ENCODE measurements around the gene TMEM150B. TPM values are rescaled to one million over a fixed set of nuclear protein-coding genes. Genes with fewer than 3 reads are reported as not detected.

Gene TMEM150B
- polyA plus RNA-seq, 2 donors: 0.12 TPM; not detected in 1

GRCh38 chr19:55347442-55348009, 22.4 kb upstream of the TMEM150B start:
- Histone ChIP-seq H3K4me1 (ENCODE audit: control insufficient read depth in 2 of 2, insufficient read depth in 2 of 2, low read length in 1 of 2) (peaks cover 2 to 7% of the 10 kb centered on the region in 2 donors), H3K36me3 (ENCODE audit: control insufficient read depth in 2 of 2, insufficient read depth in 2 of 2, low read length in 1 of 2) (peaks cover 0 to 10% of the 10 kb centered on the region in 2 donors), H3K27me3 (ENCODE audit: control insufficient read depth in 1 of 2, insufficient read depth in 2 of 2, low read length in 2 of 2) (peaks cover 0 to 6% of the 10 kb centered on the region in 2 donors), H3K9me3 (ENCODE audit: control insufficient read depth in 2 of 2, insufficient read depth in 1 of 2, low read depth in 1 of 2, low read length in 1 of 2) (no peaks in the 10 kb centered on the region), H3K27ac (ENCODE audit: low read depth in 2 of 2, low read length in 1 of 2) (no peak overlapping the region), H3K4me3 (ENCODE audit: low read depth in 1 of 2, low read length in 2 of 2) (no peak overlapping the region)
- WGBS, 2 donors: 79 to 85% methylated on average over 10 of the region's 10 CpGs

GRCh38 chr19:55346725-55347441, 21.7 kb upstream of the TMEM150B start:
- no peak overlapping the region for H3K27ac ChIP-seq (ENCODE audit: low read depth in 2 of 2, low read length in 1 of 2)
- H3K36me3 ChIP-seq (ENCODE audit: control insufficient read depth in 2 of 2, insufficient read depth in 2 of 2, low read length in 1 of 2): peaks cover 0 to 11% of the 10 kb centered on the region in 2 donors
- no peak overlapping the region for H3K4me3 ChIP-seq (ENCODE audit: low read depth in 1 of 2, low read length in 2 of 2)
- peaks cover 0 to 3% of the 10 kb centered on the region in 2 donors for H3K27me3 ChIP-seq (ENCODE audit: control insufficient read depth in 1 of 2, insufficient read depth in 2 of 2, low read length in 2 of 2)
- no peaks in the 10 kb centered on the region for H3K9me3 ChIP-seq (ENCODE audit: control insufficient read depth in 2 of 2, insufficient read depth in 1 of 2, low read depth in 1 of 2, low read length in 1 of 2)
- H3K4me1 ChIP-seq (ENCODE audit: control insufficient read depth in 2 of 2, insufficient read depth in 2 of 2, low read length in 1 of 2): peaks cover 2 to 7% of the 10 kb centered on the region in 2 donors
- 81 to 85% methylated on average over 40 to 41 of the region's 41 CpGs for WGBS, 2 donors

GRCh38 chr19:55345818-55346724, 20.9 kb upstream of the TMEM150B start:
- no peaks in the 10 kb centered on the region for H3K9me3 ChIP-seq (ENCODE audit: control insufficient read depth in 2 of 2, insufficient read depth in 1 of 2, low read depth in 1 of 2, low read length in 1 of 2)
- no peak overlapping the region for H3K27ac ChIP-seq (ENCODE audit: low read depth in 2 of 2, low read length in 1 of 2)
- no peak overlapping the region for H3K4me3 ChIP-seq (ENCODE audit: low read depth in 1 of 2, low read length in 2 of 2)
- H3K27me3 ChIP-seq (ENCODE audit: control insufficient read depth in 1 of 2, insufficient read depth in 2 of 2, low read length in 2 of 2): no peaks in the 10 kb centered on the region
- 81 to 83% methylated on average over 37 to 43 of the region's 43 CpGs for WGBS, 2 donors
- peaks cover 0 to 11% of the 10 kb centered on the region in 2 donors for H3K36me3 ChIP-seq (ENCODE audit: control insufficient read depth in 2 of 2, insufficient read depth in 2 of 2, low read length in 1 of 2)
- peaks cover 2 to 11% of the 10 kb centered on the region in 2 donors for H3K4me1 ChIP-seq (ENCODE audit: control insufficient read depth in 2 of 2, insufficient read depth in 2 of 2, low read length in 1 of 2)

GRCh38 chr19:55345101-55345817, 20.1 kb upstream of the TMEM150B start:
- H3K27me3 ChIP-seq (ENCODE audit: control insufficient read depth in 1 of 2, insufficient read depth in 2 of 2, low read length in 2 of 2): no peaks in the 10 kb centered on the region
- no peak overlapping the region for H3K27ac ChIP-seq (ENCODE audit: low read depth in 2 of 2, low read length in 1 of 2)
- H3K36me3 ChIP-seq (ENCODE audit: control insufficient read depth in 2 of 2, insufficient read depth in 2 of 2, low read length in 1 of 2): peaks cover 0 to 11% of the 10 kb centered on the region in 2 donors
- H3K4me1 ChIP-seq (ENCODE audit: control insufficient read depth in 2 of 2, insufficient read depth in 2 of 2, low read length in 1 of 2): peaks cover 4 to 18% of the 10 kb centered on the region in 2 donors
- WGBS, 2 donors: 84 to 89% methylated on average over 22 of the region's 22 CpGs
- H3K4me3 ChIP-seq (ENCODE audit: low read depth in 1 of 2, low read length in 2 of 2): no peak overlapping the region
- H3K9me3 ChIP-seq (ENCODE audit: control insufficient read depth in 2 of 2, insufficient read depth in 1 of 2, low read depth in 1 of 2, low read length in 1 of 2): no peaks in the 10 kb centered on the region

GRCh38 chr19:55344444-55344843, 19.3 kb upstream of the TMEM150B start:
- peaks cover 4 to 20% of the 10 kb centered on the region in 2 donors for H3K4me1 ChIP-seq (ENCODE audit: control insufficient read depth in 2 of 2, insufficient read depth in 2 of 2, low read length in 1 of 2)
- no peak overlapping the region for H3K27ac ChIP-seq (ENCODE audit: low read depth in 2 of 2, low read length in 1 of 2)
- H3K9me3 ChIP-seq (ENCODE audit: control insufficient read depth in 2 of 2, insufficient read depth in 1 of 2, low read depth in 1 of 2, low read length in 1 of 2): no peaks in the 10 kb centered on the region
- H3K27me3 ChIP-seq (ENCODE audit: control insufficient read depth in 1 of 2, insufficient read depth in 2 of 2, low read length in 2 of 2): no peaks in the 10 kb centered on the region
- 60 to 71% methylated on average over 9 of the region's 9 CpGs for WGBS, 2 donors
- peaks cover 0 to 11% of the 10 kb centered on the region in 2 donors for H3K36me3 ChIP-seq (ENCODE audit: control insufficient read depth in 2 of 2, insufficient read depth in 2 of 2, low read length in 1 of 2)
- H3K4me3 ChIP-seq (ENCODE audit: low read depth in 1 of 2, low read length in 2 of 2): no peak overlapping the region

- peaks cover 0 to 10% of the 10 kb centered on the region in 2 donors for H3K36me3 ChIP-seq (ENCODE audit: control insufficient read depth in 2 of 2, insufficient read depth in 2 of 2, low read length in 1 of 2)
- no peaks in the 10 kb centered on the region for H3K9me3 ChIP-seq (ENCODE audit: control insufficient read depth in 2 of 2, insufficient read depth in 1 of 2, low read depth in 1 of 2, low read length in 1 of 2)
- H3K4me1 ChIP-seq (ENCODE audit: control insufficient read depth in 2 of 2, insufficient read depth in 2 of 2, low read length in 1 of 2): peaks cover 4 to 23% of the 10 kb centered on the region in 2 donors
- 86 to 87% methylated on average over 48 to 50 of the region's 50 CpGs for WGBS, 2 donors
- no peak overlapping the region for H3K4me3 ChIP-seq (ENCODE audit: low read depth in 1 of 2, low read length in 2 of 2)
- no peak overlapping the region for H3K27ac ChIP-seq (ENCODE audit: low read depth in 2 of 2, low read length in 1 of 2)
- H3K27me3 ChIP-seq (ENCODE audit: control insufficient read depth in 1 of 2, insufficient read depth in 2 of 2, low read length in 2 of 2): no peaks in the 10 kb centered on the region
Measured at GRCh38 chr19:55341595-55342531, 16.7 kb upstream of the TMEM150B start.

- Histone ChIP-seq H3K36me3 (ENCODE audit: control insufficient read depth in 2 of 2, insufficient read depth in 2 of 2, low read length in 1 of 2) (peaks cover 0 to 8% of the 10 kb centered on the region in 2 donors), H3K4me3 (ENCODE audit: low read depth in 1 of 2, low read length in 2 of 2) (peak overlapping the region in 1 of 2 donors; percentile 65), H3K4me1 (ENCODE audit: control insufficient read depth in 2 of 2, insufficient read depth in 2 of 2, low read length in 1 of 2) (peaks cover 4 to 23% of the 10 kb centered on the region in 2 donors), H3K9me3 (ENCODE audit: control insufficient read depth in 2 of 2, insufficient read depth in 1 of 2, low read depth in 1 of 2, low read length in 1 of 2) (no peaks in the 10 kb centered on the region), H3K27ac (ENCODE audit: low read depth in 2 of 2, low read length in 1 of 2) (no peak overlapping the region), H3K27me3 (ENCODE audit: control insufficient read depth in 1 of 2, insufficient read depth in 2 of 2, low read length in 2 of 2) (no peaks in the 10 kb centered on the region)
- 2 to 4% methylated on average over 15 of the region's 15 CpGs for WGBS, 2 donors
Measured at GRCh38 chr19:55341171-55341588, 16.0 kb upstream of the TMEM150B start.

GRCh38 chr19:55340784-55341147, 15.6 kb upstream of the TMEM150B start:
- Histone ChIP-seq H3K9me3 (ENCODE audit: control insufficient read depth in 2 of 2, insufficient read depth in 1 of 2, low read depth in 1 of 2, low read length in 1 of 2) (no peaks in the 10 kb centered on the region), H3K27ac (ENCODE audit: low read depth in 2 of 2, low read length in 1 of 2) (no peak overlapping the region), H3K4me1 (ENCODE audit: control insufficient read depth in 2 of 2, insufficient read depth in 2 of 2, low read length in 1 of 2) (peaks cover 4 to 22% of the 10 kb centered on the region in 2 donors), H3K27me3 (ENCODE audit: control insufficient read depth in 1 of 2, insufficient read depth in 2 of 2, low read length in 2 of 2) (no peaks in the 10 kb centered on the region), H3K36me3 (ENCODE audit: control insufficient read depth in 2 of 2, insufficient read depth in 2 of 2, low read length in 1 of 2) (peaks cover 0 to 8% of the 10 kb centered on the region in 2 donors), H3K4me3 (ENCODE audit: low read depth in 1 of 2, low read length in 2 of 2) (peak overlapping the region; percentile 61 to 65)
- 2 to 4% methylated on average over 21 to 24 of the region's 24 CpGs for WGBS, 2 donors
